AG09319 (cell line): ENCODE results near the gene FGA.

Experiments
- DNase-seq: peaks from one replicate; pipeline ENCODE4 v3.0.0-alpha.2; 2010; ENCODE audit warnings: low read depth; ENCODE audit errors: extremely low read depth
- CTCF ChIP-seq: IDR thresholded peaks from 2 replicates; pipeline ENCODE4 v1.5.1; 2011; ENCODE audit warnings: low read depth, mild to moderate bottlenecking, inconsistent platforms, low read length, moderate library complexity

FGA gene

GRCh38 chr4:154608361-154609252, 18.1 kb upstream of the FGA start:
- TF ChIP-seq CTCF, result no peak
- DNase-seq, result no peak

- no peak for TF ChIP-seq CTCF
- no peak for DNase-seq
Observed at GRCh38 chr4:154606728-154607723, 16.5 kb upstream of the FGA start.

GRCh38 chr4:154604696-154605200, 14.2 kb upstream of the FGA start:
- no peak for TF ChIP-seq CTCF
- no peak for DNase-seq

DNA sequence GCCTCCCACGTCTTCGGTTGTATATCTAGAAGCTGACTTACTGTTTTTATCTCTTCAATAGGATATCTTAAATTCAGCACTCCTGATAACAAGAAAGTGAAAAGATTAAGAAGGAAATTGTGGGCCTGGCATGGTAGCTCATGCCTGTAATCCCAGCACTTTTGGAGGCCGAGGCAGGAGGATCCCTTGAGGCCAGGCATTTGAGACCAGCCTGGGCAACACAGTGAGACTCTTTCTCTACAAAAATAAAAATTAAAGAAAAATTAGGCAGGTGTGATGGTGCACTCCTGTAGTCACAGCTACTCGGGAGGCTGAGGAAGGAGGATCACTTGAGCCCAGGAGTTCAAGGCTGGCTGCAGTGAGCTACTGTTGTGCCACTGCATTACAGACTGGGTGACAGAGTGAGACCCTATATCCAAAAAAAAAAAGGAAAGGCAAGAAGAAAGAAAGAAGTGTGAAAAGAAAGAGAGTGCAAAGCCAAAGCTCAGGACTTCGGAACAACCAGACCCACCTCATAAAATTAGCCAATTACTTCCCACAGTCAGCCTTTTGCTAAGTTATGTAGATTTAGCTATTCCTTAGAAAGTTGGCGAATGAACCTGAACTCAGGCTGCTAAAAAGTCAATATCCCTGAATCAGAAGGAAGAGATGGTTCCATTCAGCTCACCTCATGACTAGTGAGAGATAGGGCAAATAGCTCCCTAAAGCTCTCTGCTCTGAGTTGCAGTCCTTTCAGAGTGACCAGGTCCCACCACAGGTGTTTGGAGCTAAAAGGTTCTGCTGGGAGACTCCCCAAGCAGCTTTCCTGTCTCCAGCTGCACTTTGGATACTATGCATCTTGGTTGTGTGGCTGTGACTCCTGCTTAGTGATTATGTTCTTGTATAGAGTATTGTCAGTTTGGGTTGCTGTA, 12.7 kb upstream of the FGA start:
- DNase-seq, result no peak
- no peak for TF ChIP-seq CTCF

- no peak for TF ChIP-seq CTCF
- no peak for DNase-seq
Observed at GRCh38 chr4:154602404-154603020, 12.0 kb upstream of the FGA start.
